K562 (cell line): Measurements from ENCODE around the gene SKIDA1. TPM values are rescaled to one million over a fixed set of nuclear protein-coding genes. Genes with fewer than 3 reads are reported as not detected.

Experiments
- CTBP1 ChIP-seq: fragments of 450-650 bp; IDR thresholded peaks from 2 replicates; pipeline ENCODE4 v1.6.1; 2016; ENCODE audit warnings: borderline replicate concordance
- FOXJ2 ChIP-seq: fragments of 200-800 bp; sonication (Bioruptor generic); IDR thresholded peaks from 2 replicates; pipeline ENCODE4 v1.6.1; 2016; ENCODE audit warnings: missing genetic modification characterization, missing compliant biosample characterization
- GTF2A2 ChIP-seq: IDR thresholded peaks from 2 replicates; pipeline ENCODE4 v1.6.1; 2016; ENCODE audit warnings: mild to moderate bottlenecking, missing genetic modification characterization, missing compliant biosample characterization
- HCFC1 ChIP-seq: IDR thresholded peaks from 2 replicates; pipeline ENCODE4 v1.6.1; 2012; ENCODE audit warnings: low read depth, low read length, improper control_type of control experiment
- LEF1 ChIP-seq: fragments of 450-650 bp; IDR thresholded peaks from 2 replicates; pipeline ENCODE4 v1.6.1; 2016; ENCODE audit warnings: mild to moderate bottlenecking
- MAFK ChIP-seq: IDR thresholded peaks from 2 replicates; pipeline ENCODE4 v1.6.1; 2011; ENCODE audit warnings: low read length, improper control_type of control experiment
- MBD1 ChIP-seq: fragments of 250-450 bp; sonication (Bioruptor Pico); IDR thresholded peaks from 2 replicates; pipeline ENCODE4 v1.8.0; 2022; ENCODE audit warnings: inconsistent platforms
- MIER1 ChIP-seq: fragments of 450-650 bp; IDR thresholded peaks from 2 replicates; pipeline ENCODE4 v1.6.1; 2016; ENCODE audit warnings: antibody characterized with exemption, mild to moderate bottlenecking, low read depth
- MYNN ChIP-seq, 2 experiments: sonication (generic); formaldehyde crosslinking in 1 of 2; IDR thresholded peaks; 2 replicates each; pipeline versions ENCODE4 v1.5.0 to v1.6.1; 2016 to 2020; ENCODE audit warnings: antibody characterized with exemption in 1 of 2, missing genetic modification reagents in 1 of 2
- NCOA1 ChIP-seq: fragments of 450-650 bp; IDR thresholded peaks from 2 replicates; pipeline ENCODE4 v1.6.1; 2016; ENCODE audit warnings: low read depth
- PBX2 ChIP-seq, 2 experiments: IDR thresholded peaks in 1 of 2; conservative IDR thresholded peaks in 1 of 2; 2 replicates each; pipeline ENCODE4 v1.6.1; 2016; ENCODE audit warnings: low read depth in 2 of 2, mild to moderate bottlenecking in 1 of 2, missing compliant biosample characterization in 1 of 2, missing genetic modification characterization in 1 of 2, moderate library complexity in 1 of 2
- SMAD1 ChIP-seq: fragments of 150-350 bp; IDR thresholded peaks from 2 replicates; pipeline ENCODE4 v1.6.1; 2014; ENCODE audit warnings: low read length, low read depth; ENCODE audit not compliant: partially characterized antibody
- SREBF2 ChIP-seq: sonication (generic); formaldehyde crosslinking; IDR thresholded peaks from 2 replicates; pipeline ENCODE4 v1.4.0; 2020; ENCODE audit warnings: mild to moderate bottlenecking, missing genetic modification reagents
- TCF7L2 ChIP-seq: fragments of 150-350 bp; IDR thresholded peaks from 2 replicates; pipeline ENCODE4 v1.6.1; 2016; ENCODE audit warnings: low read depth, mild to moderate bottlenecking, low read length, moderate library complexity
- TFAM ChIP-seq: fragments of 250-450 bp; sonication (Bioruptor Pico); conservative IDR thresholded peaks from 2 replicates; pipeline ENCODE4 v1.5.0; 2021; ENCODE audit warnings: mild to moderate bottlenecking, moderate library complexity
- THRA ChIP-seq: fragments of 450-650 bp; IDR thresholded peaks from 2 replicates; pipeline ENCODE4 v1.6.1; 2017; ENCODE audit warnings: mild to moderate bottlenecking, moderate library complexity
- ZFP30 ChIP-seq: fragments of 250-450 bp; sonication (Bioruptor Pico); IDR thresholded peaks from 2 replicates; pipeline ENCODE4 v1.8.0; 2022; ENCODE audit warnings: moderate library complexity, mild to moderate bottlenecking, inconsistent platforms, borderline replicate concordance
- ZNF449 ChIP-seq: fragments of 250-450 bp; sonication (Bioruptor Pico); IDR thresholded peaks from 2 replicates; pipeline ENCODE4 v1.8.0; 2022; ENCODE audit warnings: moderate library complexity, mild to moderate bottlenecking, inconsistent platforms
- ZNF511 ChIP-seq: sonication (generic); formaldehyde crosslinking; IDR thresholded peaks from 2 replicates; pipeline ENCODE4 v1.8.0; 2022; ENCODE audit warnings: mild to moderate bottlenecking, missing genetic modification reagents
- polyA plus RNA-seq, 8 experiments: library from polyadenylated mRNA; depleted of rRNA in 4 of 8; stranded (reverse) in 5 of 8; unstranded in 3 of 8; fragments of >200 nt; fragmentation: Nextera tagmentation in 2 of 8; fragmentation: Illumina TruSeq in 1 of 8; extraction: Ambion mirVana in 2 of 8; extraction: Trizol in 1 of 8; gene quantifications; 2 replicates each; pipeline versions ENCODE4 v1.2.1 to v1.2.3, GENCODE V29; 2011 to 2014; ENCODE audit warnings: inconsistent platforms in 1 of 8, missing spikeins in 1 of 8
- total RNA-seq, 7 experiments: library from RNA; depleted of rRNA in 6 of 7; stranded (reverse); fragments of >200 nt in 6 of 7; fragmentation: Illumina TruSeq in 2 of 7; extraction: Trizol in 2 of 7; gene quantifications; 2 replicates each; pipeline versions ENCODE4 v1.2.1 to v1.2.3, GENCODE V29; 2011 to 2021; ENCODE audit warnings: low replicate concordance in 1 of 7

SKIDA1 gene
- total and polyA plus RNA-seq, 9 of the 15 experiments (the other 6 are each of a cell fraction or from before 2014, with no cell fraction given): 0.05 to 1.1 (median 0.42) TPM

- no peak for TF ChIP-seq PBX2 (CRISPR knock-in tag; IDR thresholded peaks at IDR 0.05; ENCODE audit: low read depth)
- TF ChIP-seq PBX2 (tag; conservative IDR thresholded peaks at IDR 0.05; ENCODE audit: low read depth): no peak
- TF ChIP-seq NCOA1: no peak
- no peak for TF ChIP-seq MAFK
- no peak for TF ChIP-seq MIER1
- no peak for TF ChIP-seq SMAD1
- no peak for TF ChIP-seq ZFP30 (CRISPR knock-in tag)
- TF ChIP-seq TFAM (CRISPR knock-in tag): no peak
- no peak for TF ChIP-seq HCFC1
- no peak for TF ChIP-seq SREBF2 (CRISPR knock-in tag)
- TF ChIP-seq MYNN (IDR thresholded peaks at IDR 0.05): no peak; the same call in 1 of the 2 replicates
- TF ChIP-seq MYNN (CRISPR knock-in tag; IDR thresholded peaks at IDR 0.05): no peak
- no peak for TF ChIP-seq GTF2A2 (tag)
- no peak for TF ChIP-seq TCF7L2
- TF ChIP-seq ZNF449: no peak
- no peak for TF ChIP-seq ZNF511 (CRISPR knock-in tag)
- TF ChIP-seq LEF1: no peak
- no peak for TF ChIP-seq MBD1 (CRISPR knock-in tag)
- TF ChIP-seq THRA: no peak
- TF ChIP-seq CTBP1: peak; percentile 70; the same call in 1 of the 2 replicates
- no peak for TF ChIP-seq FOXJ2 (tag)
Observed at GRCh38 chr10:21496343-21497176, 28.9 kb downstream of the SKIDA1 start (continued).
